Liver (tissue), 3 donors: ENCODE data around the gene EIPR1.

Experiments
- ATF3 ChIP-seq: IDR thresholded peaks from 2 replicates; pipeline ENCODE4 v1.6.1; 2016; ENCODE audit warnings: antibody characterized with exemption
- CTCF ChIP-seq: fragments of 150-350 bp; IDR thresholded peaks from 2 replicates; pipeline ENCODE4 v1.5.1; 2017; ENCODE audit warnings: improper control_type of control experiment, low read depth, low read length; ENCODE audit not compliant: missing input control
- EGR1 ChIP-seq, 2 donors: IDR thresholded peaks; 2 replicates each; pipeline ENCODE4 v1.6.1; 2016 to 2018; ENCODE audit warnings: antibody characterized with exemption in 2 of 2, low read depth in 2 of 2
- FOXA2 ChIP-seq: IDR thresholded peaks from 2 replicates; pipeline ENCODE4 v1.6.1; 2016; ENCODE audit warnings: antibody characterized with exemption
- GABPA ChIP-seq, 2 donors: IDR thresholded peaks in 1 of 2; conservative IDR thresholded peaks in 1 of 2; 2 replicates each; pipeline ENCODE4 v1.6.1; 2016; ENCODE audit warnings: antibody characterized with exemption in 2 of 2, mild to moderate bottlenecking in 1 of 2, moderate library complexity in 1 of 2
- JUND ChIP-seq, 2 donors: IDR thresholded peaks; 2 replicates each; pipeline ENCODE4 v1.6.1; 2016; ENCODE audit warnings: antibody characterized with exemption in 2 of 2
- NR2F2 ChIP-seq: IDR thresholded peaks from 2 replicates; pipeline ENCODE4 v1.6.1; 2016; ENCODE audit warnings: antibody characterized with exemption
- RAD21 ChIP-seq, 2 donors: IDR thresholded peaks; 2 replicates each; pipeline ENCODE4 v1.6.1; 2016; ENCODE audit warnings: antibody characterized with exemption in 2 of 2, mild to moderate bottlenecking in 2 of 2
- REST ChIP-seq: IDR thresholded peaks from 2 replicates; pipeline ENCODE4 v1.6.1; 2016; ENCODE audit warnings: antibody characterized with exemption, mild to moderate bottlenecking
- TAF1 ChIP-seq: conservative IDR thresholded peaks from 2 replicates; pipeline ENCODE4 v1.6.1; 2016; ENCODE audit warnings: antibody characterized with exemption, mild to moderate bottlenecking
- YY1 ChIP-seq: IDR thresholded peaks from 2 replicates; pipeline ENCODE4 v1.6.1; 2016; ENCODE audit warnings: antibody characterized with exemption, mild to moderate bottlenecking
- donor health status: healthy.
- donor health status: healthy.

GRCh38 chr2:3408781-3409180, 31.2 kb upstream of the EIPR1 start:
- TF ChIP-seq ATF3 (no peak), CTCF (no peak), REST (no peak), GABPA (IDR thresholded peaks at IDR 0.05 in 1 of 2, conservative IDR thresholded peaks at IDR 0.05 in 1 of 2) (no peak), NR2F2 (no peak), EGR1 (IDR thresholded peaks at IDR 0.05; ENCODE audit: low read depth in 2 of 2) (no peak), FOXA2 (no peak), YY1 (no peak), RAD21 (IDR thresholded peaks at IDR 0.05) (no peak), JUND (IDR thresholded peaks at IDR 0.05) (no peak), TAF1 (no peak)
